PC-9 (cell line): ENCODE data around the gene HLA-DQB2.

Source experiments
- EZH2 ChIP-seq: fragments of 200-600 bp; sonication (generic); IDR thresholded peaks from 2 replicates; pipeline ENCODE4 v1.8.0; 2017; ENCODE audit warnings: antibody characterized with exemption, low read depth
- TF ChIP-seq, protein P1 (sequence below): fragments of 200-600 bp; sonication (generic); conservative IDR thresholded peaks from 2 replicates; pipeline ENCODE4 v1.6.1; 2017; ENCODE audit warnings: mixed run types, antibody characterized with exemption, mild to moderate bottlenecking, moderate library complexity

DNA sequence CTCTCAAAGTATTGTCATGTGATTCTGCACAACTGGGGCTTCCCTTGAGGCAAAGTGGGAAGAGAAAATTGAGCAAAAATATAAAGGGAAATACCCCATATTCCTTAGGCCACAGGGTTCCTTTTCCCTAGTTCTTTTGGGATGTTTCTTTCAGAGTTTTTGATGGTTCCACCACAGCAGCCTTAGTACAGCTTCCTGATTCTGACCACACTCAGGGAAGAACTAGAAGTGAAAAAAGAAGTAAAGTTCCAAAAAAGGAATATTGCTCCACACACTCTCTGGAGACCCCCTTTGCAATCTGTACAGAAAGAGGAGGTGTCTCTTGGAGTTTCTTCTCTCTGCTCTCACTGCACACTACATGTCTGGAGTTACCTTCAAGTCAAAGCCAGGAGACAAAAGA is 50.1 kb downstream of the HLA-DQB2 start:
- TF ChIP-seq, protein P1, sequence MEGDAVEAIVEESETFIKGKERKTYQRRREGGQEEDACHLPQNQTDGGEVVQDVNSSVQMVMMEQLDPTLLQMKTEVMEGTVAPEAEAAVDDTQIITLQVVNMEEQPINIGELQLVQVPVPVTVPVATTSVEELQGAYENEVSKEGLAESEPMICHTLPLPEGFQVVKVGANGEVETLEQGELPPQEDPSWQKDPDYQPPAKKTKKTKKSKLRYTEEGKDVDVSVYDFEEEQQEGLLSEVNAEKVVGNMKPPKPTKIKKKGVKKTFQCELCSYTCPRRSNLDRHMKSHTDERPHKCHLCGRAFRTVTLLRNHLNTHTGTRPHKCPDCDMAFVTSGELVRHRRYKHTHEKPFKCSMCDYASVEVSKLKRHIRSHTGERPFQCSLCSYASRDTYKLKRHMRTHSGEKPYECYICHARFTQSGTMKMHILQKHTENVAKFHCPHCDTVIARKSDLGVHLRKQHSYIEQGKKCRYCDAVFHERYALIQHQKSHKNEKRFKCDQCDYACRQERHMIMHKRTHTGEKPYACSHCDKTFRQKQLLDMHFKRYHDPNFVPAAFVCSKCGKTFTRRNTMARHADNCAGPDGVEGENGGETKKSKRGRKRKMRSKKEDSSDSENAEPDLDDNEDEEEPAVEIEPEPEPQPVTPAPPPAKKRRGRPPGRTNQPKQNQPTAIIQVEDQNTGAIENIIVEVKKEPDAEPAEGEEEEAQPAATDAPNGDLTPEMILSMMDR, result no peak
- TF ChIP-seq EZH2, result no peak
